ENCODE results near the gene GAN.

- TF ChIP-seq, protein P1, sequence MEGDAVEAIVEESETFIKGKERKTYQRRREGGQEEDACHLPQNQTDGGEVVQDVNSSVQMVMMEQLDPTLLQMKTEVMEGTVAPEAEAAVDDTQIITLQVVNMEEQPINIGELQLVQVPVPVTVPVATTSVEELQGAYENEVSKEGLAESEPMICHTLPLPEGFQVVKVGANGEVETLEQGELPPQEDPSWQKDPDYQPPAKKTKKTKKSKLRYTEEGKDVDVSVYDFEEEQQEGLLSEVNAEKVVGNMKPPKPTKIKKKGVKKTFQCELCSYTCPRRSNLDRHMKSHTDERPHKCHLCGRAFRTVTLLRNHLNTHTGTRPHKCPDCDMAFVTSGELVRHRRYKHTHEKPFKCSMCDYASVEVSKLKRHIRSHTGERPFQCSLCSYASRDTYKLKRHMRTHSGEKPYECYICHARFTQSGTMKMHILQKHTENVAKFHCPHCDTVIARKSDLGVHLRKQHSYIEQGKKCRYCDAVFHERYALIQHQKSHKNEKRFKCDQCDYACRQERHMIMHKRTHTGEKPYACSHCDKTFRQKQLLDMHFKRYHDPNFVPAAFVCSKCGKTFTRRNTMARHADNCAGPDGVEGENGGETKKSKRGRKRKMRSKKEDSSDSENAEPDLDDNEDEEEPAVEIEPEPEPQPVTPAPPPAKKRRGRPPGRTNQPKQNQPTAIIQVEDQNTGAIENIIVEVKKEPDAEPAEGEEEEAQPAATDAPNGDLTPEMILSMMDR (conservative IDR thresholded peaks at IDR 0.05) = no peak
- no peak for TF ChIP-seq ZFX (IDR thresholded peaks at IDR 0.05)
Observed at GRCh38 chr16:81417210-81417609, 102.4 kb downstream of the GAN start.
